K562 (cell line): ENCODE results near the gene B4GALNT3. TPM values are rescaled to one million over a fixed set of nuclear protein-coding genes. Genes with fewer than 3 reads are reported as not detected.

Experiments used
- ATAC-seq: fragments of 200-7000 bp; cut with Tn5 transposase; 3 replicates; pipeline ENCODE4 v1.9.1; 2020; ENCODE audit warnings: moderate library complexity
- BruUV-seq: library from RNA; stranded (reverse); fragments of 400-500 nt; replicated peaks from 2 replicates; lab custom pipeline; 2021; lab: Mats Ljungman, UMichigan
- CTCF ChIA-PET: fragments of 300-600 bp; formaldehyde crosslinking; extraction: SDS; loops from one replicate; lab custom pipeline; 2021; ENCODE audit warnings: low intra/inter-chr PET ratio; lab: Yijun Ruan, JAX
- POLR2A ChIA-PET: fragments of 300-600, 350-650 bp; sonication (Branson Sonifier 250); formaldehyde crosslinking; extraction: SDS; loops from one replicate; lab custom pipeline; 2021; ENCODE audit warnings: antibody characterized with exemption, inconsistent platforms; lab: Yijun Ruan, JAX
- DNase-seq, 4 experiments: peaks; one replicate each; pipeline versions ENCODE4 v3.0.0 to v3.0.0-alpha.2; 2011 to 2018; ENCODE audit warnings: low spot score in 3 of 4, mixed read lengths in 3 of 4; ENCODE audit errors: extremely low read depth in 1 of 4
- FAIRE-seq: peaks from 2 replicates; lab custom pipeline; 2011; peaks lifted over from hg19 to GRCh38; lab: Jason Lieb, UNC
- H2AFZ ChIP-seq: 2 replicates; pipeline ENCODE4 v1.6.0; 2011; ENCODE audit warnings: low read depth, low read length, control low read depth, inconsistent platforms
- H3K27ac ChIP-seq: fragments of 200-600 bp; 3 replicates; pipeline ENCODE4 v1.8.0; 2011; ENCODE audit warnings: low read depth, mild to moderate bottlenecking, control low read depth, inconsistent platforms, low read length, moderate library complexity, mixed read lengths; ENCODE audit errors: extremely low read depth
- H3K27me3 ChIP-seq, 2 experiments: fragments of 300-600 bp in 1 of 2; 2 replicates in 1 of 2; 3 replicates in 1 of 2; pipeline versions ENCODE4 v1.6.0 to v1.8.0; 2011; ENCODE audit warnings: inconsistent platforms in 2 of 2, low read length in 2 of 2, mild to moderate bottlenecking in 1 of 2, mixed read lengths in 1 of 2, moderate library complexity in 1 of 2; ENCODE audit not compliant: control insufficient read depth in 2 of 2, insufficient read depth in 2 of 2
- H3K36me3 ChIP-seq: fragments of 300-600 bp; 3 replicates; pipeline ENCODE4 v1.8.0; 2011; ENCODE audit warnings: mild to moderate bottlenecking, low read length, inconsistent platforms; ENCODE audit not compliant: control insufficient read depth, insufficient read depth
- H3K4me1 ChIP-seq, 2 experiments: fragments of 200-600 bp in 1 of 2; replicated peaks in 1 of 2; 2 replicates in 1 of 2; 3 replicates in 1 of 2; pipeline versions ENCODE4 v1.5.1 to v1.8.0; 2011; ENCODE audit warnings: inconsistent platforms in 2 of 2, low read length in 2 of 2, mild to moderate bottlenecking in 1 of 2, mixed read lengths in 1 of 2, moderate library complexity in 1 of 2; ENCODE audit not compliant: control insufficient read depth in 2 of 2, insufficient read depth in 2 of 2
- H3K4me2 ChIP-seq: 2 replicates; pipeline ENCODE4 v1.6.1; 2011; ENCODE audit warnings: low read length, control low read depth, inconsistent platforms, mixed read lengths; ENCODE audit not compliant: insufficient read depth
- H3K4me3 ChIP-seq: fragments of 200-600 bp; sonication (generic), shearing (Covaris generic); 2 replicates; pipeline ENCODE4 v1.5.1; 2016; ENCODE audit warnings: control low read depth, inconsistent platforms
- H3K79me2 ChIP-seq: fragments of 200-600 bp; 3 replicates; pipeline ENCODE4 v1.8.0; 2011; ENCODE audit warnings: low read length, inconsistent platforms; ENCODE audit not compliant: control insufficient read depth, insufficient read depth
- H3K9ac ChIP-seq, 2 experiments: 2 replicates each; pipeline versions ENCODE4 v1.6.0 to v1.6.1; 2011; ENCODE audit warnings: low read depth in 2 of 2, low read length in 2 of 2, control low read depth in 1 of 2, inconsistent platforms in 1 of 2, mild to moderate bottlenecking in 1 of 2, mixed read lengths in 1 of 2; ENCODE audit not compliant: insufficient read depth in 1 of 2
- H3K9me1 ChIP-seq: one replicate; pipeline ENCODE4 v1.6.0; 2011; ENCODE audit warnings: inconsistent platforms, mild to moderate bottlenecking, low read length, moderate library complexity; ENCODE audit not compliant: control insufficient read depth, insufficient read depth
- H3K9me3 ChIP-seq: replicated peaks from 2 replicates; pipeline ENCODE4 v1.5.1; 2011; ENCODE audit warnings: low read depth, low read length, inconsistent platforms; ENCODE audit not compliant: control insufficient read depth, insufficient read depth
- H4K20me1 ChIP-seq: replicated peaks from 2 replicates; pipeline ENCODE4 v1.6.1; 2011; ENCODE audit warnings: low read length, inconsistent platforms, mixed read lengths; ENCODE audit not compliant: control insufficient read depth, insufficient read depth
- ADNP ChIP-seq: fragments of 200-800 bp; sonication (Bioruptor generic); IDR thresholded peaks from 2 replicates; pipeline ENCODE4 v1.6.1; 2016; ENCODE audit warnings: missing genetic modification characterization, missing compliant biosample characterization
- CBX1 ChIP-seq: sonication (generic); IDR thresholded peaks from 2 replicates; pipeline ENCODE4 v1.6.1; 2016; ENCODE audit warnings: antibody characterized with exemption, low read depth, mild to moderate bottlenecking
- FIP1L1 ChIP-seq: fragments of 200-400 bp; formaldehyde crosslinking; IDR thresholded peaks from 2 replicates; pipeline ENCODE4 v1.6.1; 2018; ENCODE audit warnings: mild to moderate bottlenecking, low read depth, low read length; ENCODE audit not compliant: poor library complexity, severe bottlenecking
- HNRNPLL ChIP-seq: fragments of 200-400 bp; formaldehyde crosslinking; IDR thresholded peaks from 2 replicates; pipeline ENCODE4 v1.6.1; 2017; ENCODE audit warnings: low read length, low read depth, mild to moderate bottlenecking; ENCODE audit not compliant: poor library complexity, severe bottlenecking
- MLX ChIP-seq, 2 experiments: fragments of 450-650 bp in 1 of 2; sonication (generic) in 1 of 2; formaldehyde crosslinking; conservative IDR thresholded peaks; 2 replicates each; pipeline versions ENCODE4 v1.4.0 to v1.8.1; 2020 to 2022; ENCODE audit warnings: mild to moderate bottlenecking in 1 of 2, missing genetic modification reagents in 1 of 2
- NCOA1 ChIP-seq: fragments of 450-650 bp; IDR thresholded peaks from 2 replicates; pipeline ENCODE4 v1.6.1; 2016; ENCODE audit warnings: low read depth
- NFIC ChIP-seq: fragments of 450-650 bp; IDR thresholded peaks from 2 replicates; pipeline ENCODE4 v1.6.1; 2017; ENCODE audit warnings: mild to moderate bottlenecking, inconsistent platforms
- NR2C1 ChIP-seq, 2 experiments: fragments of 450-650 bp; IDR thresholded peaks; 2 replicates each; pipeline ENCODE4 v1.6.1; 2017; ENCODE audit warnings: mild to moderate bottlenecking in 2 of 2, antibody characterized with exemption in 1 of 2, inconsistent platforms in 1 of 2, missing compliant biosample characterization in 1 of 2, missing genetic modification characterization in 1 of 2
- PTBP1 ChIP-seq: fragments of 200-400 bp; formaldehyde crosslinking; IDR thresholded peaks from 2 replicates; pipeline ENCODE4 v1.6.1; 2017; ENCODE audit warnings: low read depth, low read length
- SMC3 ChIP-seq: conservative IDR thresholded peaks from 2 replicates; pipeline ENCODE4 v1.6.1; 2011; ENCODE audit warnings: low read depth, low read length, improper control_type of control experiment; ENCODE audit not compliant: insufficient read depth
- SRF ChIP-seq, 2 experiments: fragments of 250-450, 450-650 bp in 1 of 2; sonication (Bioruptor Pico) in 1 of 2; sonication (generic) in 1 of 2; formaldehyde crosslinking; IDR thresholded peaks; 2 replicates each; pipeline versions ENCODE4 v1.5.0 to v1.5.1; 2020 to 2022; ENCODE audit warnings: mild to moderate bottlenecking in 1 of 2, missing genetic modification reagents in 1 of 2
- TBL1XR1 ChIP-seq, 2 experiments: IDR thresholded peaks; 2 replicates each; pipeline ENCODE4 v1.6.1; 2012; ENCODE audit warnings: improper control_type of control experiment in 2 of 2, low read length in 2 of 2, mild to moderate bottlenecking in 1 of 2
- TEAD1 ChIP-seq, 2 experiments: fragments of 450-650 bp in 1 of 2; sonication (generic) in 1 of 2; formaldehyde crosslinking; IDR thresholded peaks; 2 replicates each; pipeline versions ENCODE4 v1.4.0 to v1.8.0; 2020 to 2022; ENCODE audit warnings: mild to moderate bottlenecking in 2 of 2, missing genetic modification reagents in 1 of 2
- ZC3H11A ChIP-seq: IDR thresholded peaks from 2 replicates; pipeline ENCODE4 v1.6.1; 2012; ENCODE audit warnings: low read depth, low read length, improper control_type of control experiment
- ZNF12 ChIP-seq: sonication (generic); formaldehyde crosslinking; IDR thresholded peaks from 2 replicates; pipeline ENCODE4 v1.4.0; 2020; ENCODE audit warnings: mild to moderate bottlenecking, missing genetic modification reagents
- ZNF274 ChIP-seq: IDR thresholded peaks from 2 replicates; pipeline ENCODE4 v1.6.1; 2011; ENCODE audit warnings: low read depth, mild to moderate bottlenecking, low read length, moderate library complexity, borderline replicate concordance
- ZNF282 ChIP-seq: sonication (generic); formaldehyde crosslinking; IDR thresholded peaks from 2 replicates; pipeline ENCODE4 v1.8.1; 2023; ENCODE audit warnings: missing genetic modification reagents
- WGBS: fragments of 100-300 bp; shearing (Covaris generic); methylation state at CpG from one replicate; pipeline ENCODE4 v1.1.6; 2016; ENCODE audit warnings: low coverage, mixed read lengths; ENCODE audit not compliant: insufficient coverage; ENCODE audit errors: missing lambda C conversion rate; 5-methylcytosine and 5-hydroxymethylcytosine counted together
- in situ Hi-C: fragments of 300-500 bp; cut with MboI; formaldehyde crosslinking; loops from 4 replicates; pipeline ENCODE4 v1.15.0; 2018; ENCODE audit warnings: inconsistent platforms, mixed read lengths
- intact Hi-C: fragments of 100-400 bp; cut with micrococcal nuclease; formaldehyde crosslinking; loops from 2 replicates; pipeline ENCODE4 v1.14.2; 2022
- polyA plus RNA-seq, 8 experiments: library from polyadenylated mRNA; depleted of rRNA in 4 of 8; stranded (reverse) in 5 of 8; unstranded in 3 of 8; fragments of >200 nt; fragmentation: Nextera tagmentation in 2 of 8; fragmentation: Illumina TruSeq in 1 of 8; extraction: Ambion mirVana in 2 of 8; extraction: Trizol in 1 of 8; gene quantifications; 2 replicates each; pipeline versions ENCODE4 v1.2.1 to v1.2.3, GENCODE V29; 2011 to 2014; ENCODE audit warnings: inconsistent platforms in 1 of 8, missing spikeins in 1 of 8
- total RNA-seq, 7 experiments: library from RNA; depleted of rRNA in 6 of 7; stranded (reverse); fragments of >200 nt in 6 of 7; fragmentation: Illumina TruSeq in 2 of 7; extraction: Trizol in 2 of 7; gene quantifications; 2 replicates each; pipeline versions ENCODE4 v1.2.1 to v1.2.3, GENCODE V29; 2011 to 2021; ENCODE audit warnings: low replicate concordance in 1 of 7
- TF ChIP-seq, protein P1 (sequence below): IDR thresholded peaks from 2 replicates; pipeline ENCODE4 v1.6.1; 2016; ENCODE audit warnings: missing genetic modification characterization, missing compliant biosample characterization

The B4GALNT3 gene
- total and polyA plus RNA-seq, 9 of the 15 experiments (the other 6 are each of a cell fraction or from before 2014, with no cell fraction given) = 0.04 to 0.36 (median 0.10) TPM; not detected in 6

DNA sequence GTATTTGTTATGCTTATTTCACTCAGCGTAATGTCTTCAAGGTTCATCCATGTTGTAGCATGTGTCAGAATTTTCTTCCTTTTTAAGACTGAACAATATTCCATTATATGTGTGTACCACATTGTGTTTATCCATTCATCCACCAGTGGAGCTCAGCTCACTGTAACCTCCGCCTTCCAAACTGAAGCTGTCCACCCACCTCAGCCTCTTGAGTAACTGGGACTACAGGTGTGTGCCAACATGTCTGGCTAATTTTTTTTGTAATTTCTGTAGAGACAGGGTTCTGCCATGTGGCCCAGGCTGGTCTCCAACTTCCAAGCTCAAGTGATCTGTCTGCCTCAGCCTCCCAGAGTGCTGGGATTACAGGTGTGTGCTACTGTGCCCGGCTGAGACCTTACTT lies 37.2 kb upstream of the B4GALNT3 start:
- POLR2A ChIA-PET = no interaction called here
- Histone ChIP-seq H3K9ac (no peak overlapping the region), H2AFZ (no peak overlapping the region), H4K20me1 (no peaks in the 10 kb centered on the region), H3K4me2 (no peak overlapping the region), H3K4me1 (no peaks in the 10 kb centered on the region), H3K4me3 (no peak overlapping the region), H3K79me2 (no peaks in the 10 kb centered on the region), H3K9me1 (no peaks in the 10 kb centered on the region), H3K27ac (no peak overlapping the region), H3K27me3 (no peaks in the 10 kb centered on the region), H3K9me3 (no peaks in the 10 kb centered on the region), H3K36me3 (peaks cover 20% of the 10 kb centered on the region; the same call in 2 of the 3 replicates)
- no peak for FAIRE-seq
- TF ChIP-seq CBX1 = no peak
- TF ChIP-seq HNRNPLL = no peak
- TF ChIP-seq MLX (CRISPR knock-in tag; conservative IDR thresholded peaks at IDR 0.05) = no peak
- no peak for TF ChIP-seq ZC3H11A
- no peak for TF ChIP-seq TEAD1 (CRISPR knock-in tag; IDR thresholded peaks at IDR 0.05)
- no peak for TF ChIP-seq ZNF274
- TF ChIP-seq NCOA1 = no peak
- TF ChIP-seq NFIC = no peak
- TF ChIP-seq ZNF282 (CRISPR knock-in tag) = no peak
- TF ChIP-seq ADNP (tag) = no peak
- TF ChIP-seq, protein P1, sequence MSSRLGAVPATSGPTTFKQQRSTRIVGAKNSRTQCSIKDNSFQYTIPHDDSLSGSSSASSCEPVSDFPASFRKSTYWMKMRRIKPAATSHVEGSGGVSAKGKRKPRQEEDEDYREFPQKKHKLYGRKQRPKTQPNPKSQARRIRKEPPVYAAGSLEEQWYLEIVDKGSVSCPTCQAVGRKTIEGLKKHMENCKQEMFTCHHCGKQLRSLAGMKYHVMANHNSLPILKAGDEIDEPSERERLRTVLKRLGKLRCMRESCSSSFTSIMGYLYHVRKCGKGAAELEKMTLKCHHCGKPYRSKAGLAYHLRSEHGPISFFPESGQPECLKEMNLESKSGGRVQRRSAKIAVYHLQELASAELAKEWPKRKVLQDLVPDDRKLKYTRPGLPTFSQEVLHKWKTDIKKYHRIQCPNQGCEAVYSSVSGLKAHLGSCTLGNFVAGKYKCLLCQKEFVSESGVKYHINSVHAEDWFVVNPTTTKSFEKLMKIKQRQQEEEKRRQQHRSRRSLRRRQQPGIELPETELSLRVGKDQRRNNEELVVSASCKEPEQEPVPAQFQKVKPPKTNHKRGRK (tag) = no peak
- no peak for TF ChIP-seq SRF (CRISPR knock-in tag; IDR thresholded peaks at IDR 0.05)
- TF ChIP-seq ZNF12 (CRISPR knock-in tag) = no peak
- TF ChIP-seq FIP1L1 = no peak
- no peak for TF ChIP-seq NR2C1 (IDR thresholded peaks at IDR 0.05)
- TF ChIP-seq NR2C1 (tag; IDR thresholded peaks at IDR 0.05) = no peak
- no peak for TF ChIP-seq TBL1XR1 (IDR thresholded peaks at IDR 0.05; ENCODE audit: low read length in 2 of 2)
- TF ChIP-seq SMC3 = no peak
- TF ChIP-seq PTBP1 = no peak
- in situ Hi-C loops = no loop called here
- ATAC-seq = no peak
- intact Hi-C loops = no loop called here
- BruUV-seq = no TSS peak
- CTCF ChIA-PET = no interaction called here
- DNase-seq = no peak
- 87% methylated on average over 3 of the region's 3 CpGs for WGBS
